Calu3 (cell line): ENCODE data around the gene ATP13A3. TPM values are rescaled to one million over a fixed set of nuclear protein-coding genes. Genes with fewer than 3 reads are reported as not detected.

Source experiments
- BruUV-seq: library from RNA; stranded (reverse); fragments of 400-500 nt; replicated peaks from 2 replicates; lab custom pipeline; 2021; lab: Mats Ljungman, UMichigan
- CTCF ChIA-PET: fragments of 300-600 bp; sonication (Branson Sonifier 250); formaldehyde crosslinking; loops from one replicate; lab custom pipeline; 2022; ENCODE audit warnings: antibody characterized with exemption; lab: Charles Lee
- DNase-seq: peaks from one replicate; pipeline ENCODE4 v3.0.0; 2022
- H3K27ac Mint-ChIP-seq: one replicate; pipeline ENCODE4 v1.8.0; 2022; ENCODE audit warnings: mixed read lengths; ENCODE audit not compliant: unreplicated experiment
- H3K27me3 Mint-ChIP-seq: one replicate; pipeline ENCODE4 v1.8.0; 2022; ENCODE audit warnings: mixed read lengths; ENCODE audit not compliant: unreplicated experiment
- H3K36me3 Mint-ChIP-seq: one replicate; pipeline ENCODE4 v1.8.0; 2022; ENCODE audit warnings: mild to moderate bottlenecking, moderate library complexity, mixed read lengths; ENCODE audit not compliant: insufficient read depth, unreplicated experiment
- H3K4me1 Mint-ChIP-seq: one replicate; pipeline ENCODE4 v1.8.0; 2022; ENCODE audit warnings: mild to moderate bottlenecking, low read depth, mixed read lengths; ENCODE audit not compliant: unreplicated experiment
- H3K4me3 Mint-ChIP-seq: one replicate; pipeline ENCODE4 v1.8.0; 2022; ENCODE audit warnings: mild to moderate bottlenecking, low read depth, moderate library complexity, mixed read lengths; ENCODE audit not compliant: unreplicated experiment
- H3K9me3 Mint-ChIP-seq: one replicate; pipeline ENCODE4 v1.8.0; 2022; ENCODE audit warnings: low read depth, mixed read lengths; ENCODE audit not compliant: unreplicated experiment
- intact Hi-C: fragments of 100-400 bp; cut with micrococcal nuclease; formaldehyde crosslinking; loops from one replicate; pipeline ENCODE4 v1.10.0; 2022; ENCODE audit not compliant: unreplicated experiment
- total RNA-seq: library from RNA; stranded (reverse); gene quantifications from 2 replicates; pipeline ENCODE4 v1.2.3, GENCODE V29; 2022
- TF ChIP-seq, protein P1 (sequence below): fragments of 200-600 bp; IDR thresholded peaks from one replicate; pipeline ENCODE4 v1.8.0; 2022; ENCODE audit warnings: antibody characterized with exemption; ENCODE audit not compliant: unreplicated experiment

ATP13A3 gene
- total RNA-seq, 1 experiment from 2014 or later, result 229 TPM

DNA sequence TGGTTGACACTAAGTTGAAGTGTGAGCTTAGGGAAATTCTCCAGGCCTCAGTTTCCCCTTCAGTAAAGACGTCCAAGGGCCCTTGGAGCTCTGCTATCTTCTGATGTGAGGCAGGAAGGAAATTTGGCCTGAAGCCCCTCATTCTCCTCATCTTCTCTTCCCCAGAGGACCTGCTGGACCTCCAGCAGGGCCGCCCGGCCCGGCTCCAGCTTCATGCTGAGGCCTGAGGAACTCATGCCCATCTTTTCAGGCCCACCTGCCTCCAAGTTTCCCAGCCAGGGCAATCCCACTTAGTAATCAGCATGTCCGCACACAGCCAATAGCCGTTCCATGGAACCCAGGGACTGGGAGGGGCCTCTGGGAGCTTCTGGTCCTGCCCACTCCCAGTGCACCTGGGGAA is 121.3 kb downstream of the ATP13A3 start:
- peaks cover 94% of the 10 kb centered on the region for H3K27me3 Mint-ChIP-seq

DNA sequence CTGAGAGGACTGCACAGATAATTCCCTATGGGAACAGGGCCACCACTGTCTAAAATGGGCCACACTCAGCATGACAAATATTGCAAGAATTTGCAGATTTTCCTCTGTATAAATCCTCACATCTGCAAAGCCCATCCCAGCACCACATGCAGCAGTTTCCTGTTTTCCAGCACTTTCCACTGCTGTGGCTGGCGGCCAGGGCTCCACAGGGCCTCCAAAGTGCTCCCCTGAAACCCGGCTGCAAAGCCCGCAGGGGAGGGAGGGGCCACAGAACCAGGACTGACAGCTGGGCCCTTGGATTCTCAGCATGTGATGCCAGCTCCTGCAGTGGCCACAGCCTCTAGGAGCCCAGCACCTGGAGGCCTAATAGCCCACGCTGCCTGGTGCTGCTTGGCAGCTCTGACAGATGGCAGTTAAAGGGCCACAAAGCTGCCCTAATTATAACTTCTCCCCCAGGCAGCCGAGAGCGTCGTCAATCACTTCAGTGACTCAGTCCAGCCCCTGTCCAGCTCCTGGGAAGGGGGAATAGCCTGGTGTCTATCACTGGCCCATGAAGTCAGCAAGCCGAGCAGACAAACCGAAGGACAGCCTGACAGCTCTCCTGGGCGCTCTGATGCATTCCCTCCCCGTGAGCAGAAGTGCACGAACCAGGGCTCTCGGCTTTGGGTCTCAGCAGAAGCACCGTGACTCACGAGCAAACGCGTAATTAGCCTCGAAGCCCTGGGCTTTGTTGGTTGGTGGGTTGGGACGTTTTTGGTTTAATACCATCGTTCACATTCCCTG is 122.0 kb downstream of the ATP13A3 start:
- peaks cover 94% of the 10 kb centered on the region for H3K27me3 Mint-ChIP-seq
- DNase-seq, result no peak
- peaks cover 8% of the 10 kb centered on the region for H3K4me1 Mint-ChIP-seq
- TF ChIP-seq, protein P1, sequence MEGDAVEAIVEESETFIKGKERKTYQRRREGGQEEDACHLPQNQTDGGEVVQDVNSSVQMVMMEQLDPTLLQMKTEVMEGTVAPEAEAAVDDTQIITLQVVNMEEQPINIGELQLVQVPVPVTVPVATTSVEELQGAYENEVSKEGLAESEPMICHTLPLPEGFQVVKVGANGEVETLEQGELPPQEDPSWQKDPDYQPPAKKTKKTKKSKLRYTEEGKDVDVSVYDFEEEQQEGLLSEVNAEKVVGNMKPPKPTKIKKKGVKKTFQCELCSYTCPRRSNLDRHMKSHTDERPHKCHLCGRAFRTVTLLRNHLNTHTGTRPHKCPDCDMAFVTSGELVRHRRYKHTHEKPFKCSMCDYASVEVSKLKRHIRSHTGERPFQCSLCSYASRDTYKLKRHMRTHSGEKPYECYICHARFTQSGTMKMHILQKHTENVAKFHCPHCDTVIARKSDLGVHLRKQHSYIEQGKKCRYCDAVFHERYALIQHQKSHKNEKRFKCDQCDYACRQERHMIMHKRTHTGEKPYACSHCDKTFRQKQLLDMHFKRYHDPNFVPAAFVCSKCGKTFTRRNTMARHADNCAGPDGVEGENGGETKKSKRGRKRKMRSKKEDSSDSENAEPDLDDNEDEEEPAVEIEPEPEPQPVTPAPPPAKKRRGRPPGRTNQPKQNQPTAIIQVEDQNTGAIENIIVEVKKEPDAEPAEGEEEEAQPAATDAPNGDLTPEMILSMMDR, result no peak
- no peak overlapping the region for H3K27ac Mint-ChIP-seq
- no TSS peak for BruUV-seq
- H3K9me3 Mint-ChIP-seq, result no peaks in the 10 kb centered on the region
- CTCF ChIA-PET, result no interaction called here
- intact Hi-C loops, result no loop called here
- no peaks in the 10 kb centered on the region for H3K36me3 Mint-ChIP-seq
- H3K4me3 Mint-ChIP-seq, result no peak overlapping the region

More for the DNA sequence above, 121.3 kb downstream of the ATP13A3 start:
- no peak for DNase-seq
- no peak overlapping the region for H3K4me3 Mint-ChIP-seq
- peaks cover 12% of the 10 kb centered on the region for H3K4me1 Mint-ChIP-seq
- no TSS peak for BruUV-seq
- TF ChIP-seq, protein P1, result no peak
- no peaks in the 10 kb centered on the region for H3K9me3 Mint-ChIP-seq
- CTCF ChIA-PET, result no interaction called here
- no peak overlapping the region for H3K27ac Mint-ChIP-seq
- no peaks in the 10 kb centered on the region for H3K36me3 Mint-ChIP-seq
- intact Hi-C loops, result no loop called here

DNA sequence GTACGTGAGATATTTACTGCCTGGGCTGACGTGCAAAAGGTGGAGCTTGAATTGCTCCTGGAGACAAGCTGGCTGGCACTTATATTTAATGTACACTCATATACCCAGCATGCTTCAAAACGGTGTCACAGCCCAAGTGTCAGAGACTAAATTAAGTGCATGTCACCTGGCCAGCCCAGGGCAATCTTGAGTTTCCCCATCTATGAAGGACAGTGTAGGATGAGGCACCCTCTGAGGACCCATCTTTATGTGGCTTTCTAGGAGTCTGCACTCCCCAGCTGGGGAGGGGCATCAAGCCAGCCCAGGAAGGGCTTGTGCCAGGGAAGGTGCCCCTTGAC is 122.5 kb downstream of the ATP13A3 start:
- TF ChIP-seq, protein P1, result no peak
- Mint-ChIP-seq H3K36me3 (no peaks in the 10 kb centered on the region), H3K27ac (no peak overlapping the region), H3K4me1 (peaks cover 3% of the 10 kb centered on the region), H3K4me3 (no peak overlapping the region), H3K27me3 (peaks cover 94% of the 10 kb centered on the region), H3K9me3 (no peaks in the 10 kb centered on the region)
- intact Hi-C loops, result no loop called here
- DNase-seq, result no peak
- no TSS peak for BruUV-seq
- CTCF ChIA-PET, result no interaction called here

DNA sequence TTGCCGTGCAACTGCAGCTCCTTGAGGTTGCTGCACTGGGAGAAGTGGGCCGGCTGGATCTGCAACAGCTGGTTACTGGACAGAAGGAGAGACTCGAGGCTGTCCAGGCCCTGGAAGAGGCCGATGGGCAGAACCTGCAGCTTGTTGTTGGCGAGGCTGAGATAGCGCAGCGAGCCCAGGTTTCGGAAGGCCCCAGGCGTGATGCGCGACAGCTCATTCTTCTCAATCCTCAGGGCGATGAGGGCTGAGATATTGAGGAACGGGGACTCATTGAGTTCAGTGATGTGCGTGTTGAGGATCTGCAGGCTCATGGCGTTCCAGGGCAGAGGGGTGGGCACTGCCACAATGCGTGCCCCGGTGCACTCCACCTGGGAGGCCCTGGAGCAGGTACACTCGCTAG is 126.2 kb downstream of the ATP13A3 start:
- Mint-ChIP-seq H3K4me1 (no peaks in the 10 kb centered on the region), H3K27ac (no peak overlapping the region), H3K36me3 (no peaks in the 10 kb centered on the region), H3K27me3 (peaks cover 91% of the 10 kb centered on the region), H3K9me3 (no peaks in the 10 kb centered on the region), H3K4me3 (no peak overlapping the region)
- TF ChIP-seq, protein P1, result no peak
- no peak for DNase-seq
- CTCF ChIA-PET, result no interaction called here
- intact Hi-C loops, result no loop called here
- BruUV-seq, result no TSS peak
